Measurements from ENCODE around the gene GORASP1.

- TF ChIP-seq, protein P1, sequence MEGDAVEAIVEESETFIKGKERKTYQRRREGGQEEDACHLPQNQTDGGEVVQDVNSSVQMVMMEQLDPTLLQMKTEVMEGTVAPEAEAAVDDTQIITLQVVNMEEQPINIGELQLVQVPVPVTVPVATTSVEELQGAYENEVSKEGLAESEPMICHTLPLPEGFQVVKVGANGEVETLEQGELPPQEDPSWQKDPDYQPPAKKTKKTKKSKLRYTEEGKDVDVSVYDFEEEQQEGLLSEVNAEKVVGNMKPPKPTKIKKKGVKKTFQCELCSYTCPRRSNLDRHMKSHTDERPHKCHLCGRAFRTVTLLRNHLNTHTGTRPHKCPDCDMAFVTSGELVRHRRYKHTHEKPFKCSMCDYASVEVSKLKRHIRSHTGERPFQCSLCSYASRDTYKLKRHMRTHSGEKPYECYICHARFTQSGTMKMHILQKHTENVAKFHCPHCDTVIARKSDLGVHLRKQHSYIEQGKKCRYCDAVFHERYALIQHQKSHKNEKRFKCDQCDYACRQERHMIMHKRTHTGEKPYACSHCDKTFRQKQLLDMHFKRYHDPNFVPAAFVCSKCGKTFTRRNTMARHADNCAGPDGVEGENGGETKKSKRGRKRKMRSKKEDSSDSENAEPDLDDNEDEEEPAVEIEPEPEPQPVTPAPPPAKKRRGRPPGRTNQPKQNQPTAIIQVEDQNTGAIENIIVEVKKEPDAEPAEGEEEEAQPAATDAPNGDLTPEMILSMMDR (optimal IDR thresholded peaks at IDR 0.05 in 1 of 3, IDR thresholded peaks at IDR 0.05 in 1 of 3, conservative IDR thresholded peaks at IDR 0.05 in 1 of 3; ENCODE audit: extremely low read depth in 1 of 3, insufficient read depth in 2 of 3, low read length in 3 of 3) = no peak
- TF ChIP-seq EZH2 (IDR thresholded peaks at IDR 0.05; ENCODE audit: low read length) = no peak
Measured at GRCh38 chr3:39121621-39122020, 14.2 kb upstream of the GORASP1 start.

Data from keratinocyte (primary cell).